K562 (cell line): ENCODE results near the gene RFX7.
"Not testable (repeated sequence)": the region's sequence is repeated elsewhere in the genome, so short reads cannot be mapped to it uniquely, and the experiment has no call there.

Experiments
- CTCF ChIP-seq, 3 experiments: IDR thresholded peaks in 2 of 3; conservative IDR thresholded peaks in 1 of 3; 2 replicates each; pipeline ENCODE4 v1.5.1; 2011 to 2012; ENCODE audit warnings: low read length in 3 of 3, mild to moderate bottlenecking in 3 of 3, control low read depth in 2 of 3, improper control_type of control experiment in 1 of 3, inconsistent platforms in 1 of 3, low read depth in 1 of 3, mixed read lengths in 1 of 3, moderate library complexity in 1 of 3; ENCODE audit not compliant: insufficient read depth in 2 of 3
- KAT8 ChIP-seq: fragments of 450-650 bp; IDR thresholded peaks from 2 replicates; pipeline ENCODE4 v1.6.1; 2016; ENCODE audit warnings: low read depth, mild to moderate bottlenecking
- POLR2A ChIP-seq: fragments of 450-650 bp; conservative IDR thresholded peaks from 2 replicates; pipeline ENCODE4 v1.6.1; 2016

DNA sequence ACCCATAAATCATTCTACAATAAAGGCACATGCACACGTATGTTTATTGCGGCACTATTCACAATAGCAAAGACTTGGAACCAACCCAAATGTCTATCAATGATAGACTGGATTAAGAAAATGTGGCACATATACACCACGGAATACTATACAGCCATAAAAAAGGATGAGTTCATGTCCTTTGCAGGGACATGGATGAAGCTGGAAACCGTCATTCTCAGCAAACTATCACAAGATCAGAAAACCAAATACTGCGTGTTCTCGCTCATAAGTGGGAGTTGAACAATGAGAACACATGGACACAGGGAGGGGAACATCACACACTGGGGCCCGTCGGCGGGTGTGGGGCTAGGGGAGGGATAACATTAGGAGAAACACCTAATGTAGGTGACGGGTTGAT is 88.4 kb downstream of the RFX7 start:
- TF ChIP-seq CTCF (IDR thresholded peaks at IDR 0.05 in 2 of 3, conservative IDR thresholded peaks at IDR 0.05 in 1 of 3; ENCODE audit: insufficient read depth in 2 of 3, low read depth in 1 of 3, low read length in 3 of 3); POLR2A; KAT8: not testable (repeated sequence)
